ENCODE data around the gene RHOA. TPM values are rescaled to one million over a fixed set of nuclear protein-coding genes. Genes with fewer than 3 reads are reported as not detected.
"Not testable (repeated sequence)": the region's sequence is repeated elsewhere in the genome, so short reads cannot be mapped to it uniquely, and the experiment has no call there.

RHOA gene
- total RNA-seq, 1 donor from 2014 or later, result 504 TPM

- no peak for TF ChIP-seq CTCF (conservative IDR thresholded peaks at IDR 0.05; ENCODE audit: low read depth, low read length)
- DNase-seq (ENCODE audit: low read depth), result no peak
- no peak overlapping the region for H3K4me3 ChIP-seq (ENCODE audit: low read depth, low read length)
Observed at GRCh38 chr3:49403891-49404290, 7.9 kb downstream of the RHOA start.

GRCh38 chr3:49401766-49402165, 10.0 kb downstream of the RHOA start:
- H3K4me3 ChIP-seq (ENCODE audit: low read depth, low read length), result no peak overlapping the region
- no peak for DNase-seq (ENCODE audit: low read depth)
- no peak for TF ChIP-seq CTCF (conservative IDR thresholded peaks at IDR 0.05; ENCODE audit: low read depth, low read length)

GRCh38 chr3:49399461-49399860, 12.3 kb downstream of the RHOA start:
- no peak for TF ChIP-seq CTCF (conservative IDR thresholded peaks at IDR 0.05; ENCODE audit: low read depth, low read length)
- DNase-seq (ENCODE audit: low read depth), result no peak
- no peak overlapping the region for H3K4me3 ChIP-seq (ENCODE audit: low read depth, low read length)

- no peak overlapping the region for H3K4me3 ChIP-seq (ENCODE audit: low read depth, low read length)
- DNase-seq (ENCODE audit: low read depth), result no peak
- no peak for TF ChIP-seq CTCF (conservative IDR thresholded peaks at IDR 0.05; ENCODE audit: low read depth, low read length)
Observed at GRCh38 chr3:49397470-49397869, 14.3 kb downstream of the RHOA start.

- not testable (repeated sequence) for DNase-seq (ENCODE audit: low read depth); H3K4me3 ChIP-seq (ENCODE audit: low read depth, low read length)
Observed at GRCh38 chr3:49391310-49391709, 20.5 kb downstream of the RHOA start.

GRCh38 chr3:49389297-49389696, 22.5 kb downstream of the RHOA start:
- no peak for DNase-seq (ENCODE audit: low read depth)
- no peak for TF ChIP-seq CTCF (conservative IDR thresholded peaks at IDR 0.05; ENCODE audit: low read depth, low read length)
- H3K4me3 ChIP-seq (ENCODE audit: low read depth, low read length), result no peak overlapping the region

GRCh38 chr3:49388289-49388820, 23.4 kb downstream of the RHOA start:
- TF ChIP-seq CTCF (conservative IDR thresholded peaks at IDR 0.05; ENCODE audit: low read depth, low read length), result no peak
- no peak for DNase-seq (ENCODE audit: low read depth)
- no peak overlapping the region for H3K4me3 ChIP-seq (ENCODE audit: low read depth, low read length)

All from epithelial cell of proximal tubule (primary cell).